GM12865 (cell line): Measurements from ENCODE around the gene MAPK13.

Source experiments
- DNase-seq: peaks from one replicate; pipeline ENCODE4 v3.0.0; 2010; ENCODE audit warnings: low read depth
- H3K4me3 ChIP-seq: 2 replicates; pipeline ENCODE4 v1.5.1; 2011; ENCODE audit warnings: mild to moderate bottlenecking, low read depth, low read length, control low read depth
- CTCF ChIP-seq: IDR thresholded peaks from 2 replicates; pipeline ENCODE4 v1.5.1; 2011; ENCODE audit warnings: low read length, control low read depth, low read depth, inconsistent platforms; ENCODE audit not compliant: insufficient read depth; ENCODE audit errors: missing control alignments

MAPK13 gene

GRCh38 chr6:36149476-36149875, 19.2 kb downstream of the MAPK13 start:
- no peak for DNase-seq
- no peak for TF ChIP-seq CTCF
- no peak overlapping the region for H3K4me3 ChIP-seq

- DNase-seq: no peak
- no peak for TF ChIP-seq CTCF
- no peak overlapping the region for H3K4me3 ChIP-seq
Observed at GRCh38 chr6:36150283-36150682, 20.0 kb downstream of the MAPK13 start.

- no peak overlapping the region for H3K4me3 ChIP-seq
- DNase-seq: no peak
- no peak for TF ChIP-seq CTCF
Observed at GRCh38 chr6:36154286-36154685, 24.0 kb downstream of the MAPK13 start.

GRCh38 chr6:36155662-36156061, 25.3 kb downstream of the MAPK13 start:
- no peak overlapping the region for H3K4me3 ChIP-seq
- DNase-seq: no peak
- TF ChIP-seq CTCF: no peak

- DNase-seq: no peak
- H3K4me3 ChIP-seq: no peak overlapping the region
- TF ChIP-seq CTCF: no peak
Observed at GRCh38 chr6:36160147-36160760, 29.9 kb downstream of the MAPK13 start.

- DNase-seq: peak; percentile 16
- TF ChIP-seq CTCF: no peak
- H3K4me3 ChIP-seq: no peak overlapping the region
Observed at GRCh38 chr6:36169023-36170007, 39.0 kb downstream of the MAPK13 start.
